Measurements from ENCODE around the gene CYFIP2. TPM values are rescaled to one million over a fixed set of nuclear protein-coding genes. Genes with fewer than 3 reads are reported as not detected.
A peak's percentile ranks its signal among the peaks of the same experiment; 100 is the strongest.

Gene CYFIP2
- total RNA-seq, 2 experiments from 2014 or later = 382 to 438 TPM

DNA sequence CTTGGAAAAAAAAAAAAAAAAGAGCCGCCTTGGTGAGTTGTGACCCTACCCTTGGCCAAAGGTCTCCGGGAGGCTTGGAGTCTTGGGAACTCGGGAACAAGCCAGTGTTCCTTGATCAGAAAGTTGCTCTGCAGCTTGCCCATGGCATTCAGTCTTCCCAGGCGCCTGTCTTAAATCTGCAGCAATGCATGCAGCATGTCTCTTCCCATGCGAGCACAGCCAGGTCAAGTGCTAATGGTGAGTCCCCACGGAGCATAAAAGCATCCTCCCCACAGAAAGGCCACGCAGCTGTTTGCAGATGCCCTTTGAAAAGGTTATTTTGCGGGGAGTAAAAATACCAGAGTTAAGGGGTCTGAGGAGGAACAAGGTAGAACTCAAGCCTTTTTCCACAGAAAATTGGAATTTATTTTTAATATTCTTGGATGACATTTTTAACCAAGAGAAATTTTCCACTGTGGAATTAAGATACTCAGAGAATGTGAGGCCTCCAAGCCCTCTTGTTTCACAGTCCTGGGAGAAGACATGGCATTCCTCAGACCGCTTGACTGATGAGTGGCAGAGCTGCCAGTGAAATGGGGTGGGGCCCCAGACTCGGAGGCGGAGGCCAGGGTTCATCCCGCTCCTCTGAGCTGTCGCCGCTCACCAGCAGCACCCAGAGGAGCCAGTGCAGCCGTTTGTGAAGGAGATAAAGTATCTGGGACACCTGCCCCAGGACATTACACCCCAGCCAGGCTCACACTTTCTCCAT, 81.6 kb downstream of the CYFIP2 start:
- peak overlapping the region; percentile 20 for H3K27ac Mint-ChIP-seq
- H3K4me3 Mint-ChIP-seq = no peak overlapping the region
- no peaks in the 10 kb centered on the region for H3K27me3 Mint-ChIP-seq
- no peak for DNase-seq
- H3K36me3 Mint-ChIP-seq = peaks cover 91% of the 10 kb centered on the region
- CTCF ChIA-PET = interaction anchor here (1.0 to 2.1 kb wide), 3 partner anchors 11 to 23 kb away, joined by 3 to 9 read pairs (median 3); no protein-coding TSS in a partner anchor
- no peak for ATAC-seq
- H3K4me1 Mint-ChIP-seq = peaks cover 74% of the 10 kb centered on the region
- no peaks in the 10 kb centered on the region for H3K9me3 Mint-ChIP-seq (ENCODE audit: low read depth)

GRCh38 chr5:157348049-157348400, 82.1 kb downstream of the CYFIP2 start:
- no peak overlapping the region for H3K27ac Mint-ChIP-seq
- H3K9me3 Mint-ChIP-seq (ENCODE audit: low read depth) = no peaks in the 10 kb centered on the region
- H3K4me1 Mint-ChIP-seq = peaks cover 73% of the 10 kb centered on the region
- no peaks in the 10 kb centered on the region for H3K27me3 Mint-ChIP-seq
- DNase-seq (no peak), ATAC-seq (no peak)
- H3K36me3 Mint-ChIP-seq = peaks cover 91% of the 10 kb centered on the region
- no peak overlapping the region for H3K4me3 Mint-ChIP-seq
- CTCF ChIA-PET = interaction anchor here (1.4 to 2.1 kb wide), 3 partner anchors 20 to 396 kb away, joined by 3 to 9 read pairs (median 5); partner anchors contain the start of gene LSM11

- Mint-ChIP-seq H3K4me1 (peaks cover 49% of the 10 kb centered on the region), H3K27me3 (no peaks in the 10 kb centered on the region), H3K9me3 (ENCODE audit: low read depth) (no peaks in the 10 kb centered on the region), H3K27ac (peak overlapping the region; percentile 85), H3K4me3 (no peak overlapping the region), H3K36me3 (peaks cover 74% of the 10 kb centered on the region)
- DNase-seq (no peak), ATAC-seq (peak; percentile 70)
- CTCF ChIA-PET = interaction anchor here (0.6 to 2.8 kb wide), 8 partner anchors 9 to 392 kb away, joined by 3 to 10 read pairs (median 4); partner anchors contain the start of gene LSM11
These were observed 85.2 kb downstream of the CYFIP2 start for GRCh38 chr5:157350939-157351801.

DNA sequence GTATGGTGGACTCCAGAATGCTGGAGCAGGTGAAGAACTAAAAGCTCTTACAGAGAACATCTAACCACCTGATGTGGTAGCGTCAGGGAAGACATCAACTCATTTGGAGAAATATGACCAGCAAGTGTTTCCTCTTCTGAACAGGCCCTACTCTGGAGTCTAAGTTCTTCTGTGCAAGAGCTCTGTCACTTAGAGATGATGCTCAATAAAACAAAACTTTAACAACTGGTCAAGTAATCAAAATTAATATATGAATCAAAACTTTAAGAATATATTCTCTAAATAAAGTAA, 85.8 kb downstream of the CYFIP2 start:
- ATAC-seq (peak; percentile 63), DNase-seq (no peak)
- peaks cover 47% of the 10 kb centered on the region for H3K4me1 Mint-ChIP-seq
- no peak overlapping the region for H3K4me3 Mint-ChIP-seq
- H3K27me3 Mint-ChIP-seq = no peaks in the 10 kb centered on the region
- H3K36me3 Mint-ChIP-seq = peaks cover 74% of the 10 kb centered on the region
- peak overlapping the region; percentile 85 for H3K27ac Mint-ChIP-seq
- no peaks in the 10 kb centered on the region for H3K9me3 Mint-ChIP-seq (ENCODE audit: low read depth)
- CTCF ChIA-PET = interaction anchor here (0.7 to 2.8 kb wide), 7 partner anchors 9 to 392 kb away, joined by 3 to 10 read pairs (median 4); partner anchors contain the start of gene LSM11

DNA sequence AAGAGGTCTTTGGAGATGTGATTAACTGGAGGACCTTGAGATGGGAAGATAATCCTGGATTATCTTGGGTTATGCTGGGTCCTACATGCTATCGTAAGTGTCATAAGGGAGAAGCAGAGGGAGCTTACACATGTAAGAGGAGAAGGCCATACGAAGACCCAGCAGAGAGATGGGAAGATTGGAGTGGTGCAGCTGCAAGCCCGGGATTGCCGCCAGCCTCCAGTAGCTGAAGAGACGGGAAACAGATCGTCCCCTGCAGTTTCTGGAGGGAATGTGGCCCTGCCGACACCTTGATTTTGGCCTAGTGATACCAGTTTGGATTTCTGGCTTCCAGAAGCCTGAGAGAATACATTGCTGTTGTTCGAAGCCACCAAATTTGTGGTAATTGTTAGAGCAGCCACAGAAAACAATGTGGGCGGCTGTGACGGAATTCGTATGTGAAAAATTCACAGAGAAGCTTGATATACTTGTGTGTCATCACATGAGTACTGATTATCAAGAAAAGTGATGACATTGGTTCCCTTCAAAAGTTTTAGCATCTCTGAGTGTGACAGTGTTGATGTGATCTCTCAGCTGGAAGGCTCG, 86.9 kb downstream of the CYFIP2 start:
- H3K36me3 Mint-ChIP-seq = peaks cover 72% of the 10 kb centered on the region
- no peak overlapping the region for H3K27ac Mint-ChIP-seq
- CTCF ChIA-PET = interaction anchor here (2.8 kb wide), 1 partner anchor 10 kb away, joined by 10 read pairs; no protein-coding TSS in a partner anchor
- DNase-seq (no peak), ATAC-seq (no peak)
- no peak overlapping the region for H3K4me3 Mint-ChIP-seq
- no peaks in the 10 kb centered on the region for H3K9me3 Mint-ChIP-seq (ENCODE audit: low read depth)
- H3K4me1 Mint-ChIP-seq = peaks cover 45% of the 10 kb centered on the region
- no peaks in the 10 kb centered on the region for H3K27me3 Mint-ChIP-seq

DNA sequence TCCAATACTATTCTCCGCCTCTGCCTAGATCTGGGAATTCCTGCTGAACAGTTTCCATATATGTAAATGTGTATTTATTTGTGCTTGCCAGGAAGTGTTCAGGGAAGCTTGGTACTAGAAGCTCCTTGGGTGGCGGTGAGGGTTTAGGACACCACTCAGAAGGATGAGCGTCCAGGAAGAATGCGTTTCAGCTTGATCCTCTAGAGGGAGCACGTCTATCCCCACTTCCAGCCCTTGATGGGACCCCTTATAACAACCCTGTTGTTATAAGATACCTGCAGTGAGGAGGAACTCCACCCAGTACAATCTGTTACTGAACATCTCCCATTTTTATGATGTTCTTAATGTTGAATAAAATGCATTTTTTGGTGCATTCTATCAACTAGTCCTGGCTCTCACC, 88.9 kb downstream of the CYFIP2 start:
- CTCF ChIA-PET = interaction anchor here (0.9 to 3.9 kb wide), 6 partner anchors 19 to 594 kb away, joined by 3 to 17 read pairs (median 3); no protein-coding TSS in a partner anchor
- peaks cover 34% of the 10 kb centered on the region for H3K4me1 Mint-ChIP-seq
- H3K4me3 Mint-ChIP-seq = no peak overlapping the region
- DNase-seq (no peak), ATAC-seq (no peak)
- H3K27ac Mint-ChIP-seq = no peak overlapping the region
- no peaks in the 10 kb centered on the region for H3K9me3 Mint-ChIP-seq (ENCODE audit: low read depth)
- peaks cover 73% of the 10 kb centered on the region for H3K36me3 Mint-ChIP-seq
- no peaks in the 10 kb centered on the region for H3K27me3 Mint-ChIP-seq

DNA sequence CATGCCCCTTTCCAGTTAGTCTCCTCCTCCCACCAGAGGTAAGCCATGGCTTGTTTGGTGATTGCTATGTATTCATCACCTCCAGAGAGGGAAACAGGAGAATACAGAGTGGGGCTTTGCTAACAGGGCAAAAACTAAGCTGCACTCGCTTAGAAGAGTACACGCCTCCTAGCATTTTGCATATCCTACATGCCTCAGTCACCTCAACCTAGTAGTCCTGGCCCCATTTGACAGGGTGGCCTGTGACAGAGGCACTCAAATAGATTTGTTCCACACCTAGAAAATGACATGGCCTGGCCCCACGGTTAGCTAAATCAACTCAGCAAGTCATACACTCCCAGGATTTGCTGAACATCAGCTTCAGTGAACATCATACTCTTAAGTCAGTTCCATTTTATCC, 90.7 kb downstream of the CYFIP2 start:
- H3K4me3 Mint-ChIP-seq = no peak overlapping the region
- H3K27me3 Mint-ChIP-seq = no peaks in the 10 kb centered on the region
- no peak for ATAC-seq
- DNase-seq = no peak
- peaks cover 74% of the 10 kb centered on the region for H3K36me3 Mint-ChIP-seq
- CTCF ChIA-PET = interaction anchor here (0.9 to 3.9 kb wide), 5 partner anchors 13 to 592 kb away, joined by 3 to 17 read pairs (median 5); no protein-coding TSS in a partner anchor
- H3K9me3 Mint-ChIP-seq (ENCODE audit: low read depth) = no peaks in the 10 kb centered on the region
- H3K4me1 Mint-ChIP-seq = peaks cover 17% of the 10 kb centered on the region
- H3K27ac Mint-ChIP-seq = no peak overlapping the region

DNA sequence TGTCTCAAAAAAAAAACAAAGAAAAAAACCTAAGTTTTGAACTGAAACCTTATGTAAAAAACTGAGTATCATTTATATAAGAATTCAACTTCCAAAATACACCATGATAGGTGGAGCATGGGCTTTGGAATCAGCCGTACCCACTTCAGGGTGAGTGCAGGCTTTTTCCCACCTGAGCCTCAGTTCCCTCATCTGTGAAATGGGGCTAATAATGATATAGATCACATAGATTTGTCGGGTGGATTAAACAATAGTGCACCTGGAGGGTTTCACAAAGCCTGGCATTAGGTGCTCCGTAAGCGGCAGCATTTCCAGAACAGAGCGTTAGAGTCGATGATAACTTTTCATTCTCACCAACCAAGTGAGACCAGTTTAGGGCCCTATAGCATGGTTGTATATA, 91.9 kb downstream of the CYFIP2 start:
- Mint-ChIP-seq H3K27me3 (no peaks in the 10 kb centered on the region), H3K27ac (no peak overlapping the region), H3K9me3 (ENCODE audit: low read depth) (no peaks in the 10 kb centered on the region), H3K4me3 (no peak overlapping the region), H3K4me1 (peaks cover 6% of the 10 kb centered on the region), H3K36me3 (peaks cover 73% of the 10 kb centered on the region)
- CTCF ChIA-PET = no interaction called here
- DNase-seq (no peak), ATAC-seq (no peak)

DNA sequence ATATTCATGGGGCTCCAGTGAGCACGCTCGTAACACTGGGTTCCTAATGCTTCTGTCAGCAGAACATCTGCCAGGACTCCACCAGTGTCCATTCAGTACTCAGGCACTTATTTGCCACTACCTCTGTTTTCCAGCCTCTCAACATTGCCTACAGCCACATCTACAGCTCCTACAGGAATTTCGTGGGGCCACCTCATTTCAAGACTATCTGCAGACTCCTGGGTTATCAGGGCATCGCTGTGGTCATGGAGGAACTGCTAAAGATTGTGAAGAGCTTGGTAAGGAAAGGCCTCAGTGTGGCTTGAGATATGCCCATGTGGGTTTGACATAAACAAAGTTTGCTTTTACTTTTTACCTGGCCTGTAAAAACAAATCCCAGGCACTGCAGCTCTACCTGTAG, 92.9 kb downstream of the CYFIP2 start:
- Mint-ChIP-seq H3K9me3 (ENCODE audit: low read depth) (no peaks in the 10 kb centered on the region), H3K27me3 (no peaks in the 10 kb centered on the region), H3K36me3 (peaks cover 73% of the 10 kb centered on the region), H3K4me1 (peaks cover 1% of the 10 kb centered on the region), H3K4me3 (no peak overlapping the region), H3K27ac (no peak overlapping the region)
- peak; percentile 22 for DNase-seq
- ATAC-seq = no peak
- CTCF ChIA-PET = interaction anchor here (1.1 to 1.5 kb wide), 2 partner anchors 16 to 17 kb away, joined by 3 to 6 read pairs; no protein-coding TSS in a partner anchor

GRCh38 chr5:157359356-157360055, 93.6 kb downstream of the CYFIP2 start:
- H3K4me1 Mint-ChIP-seq = peaks cover 1% of the 10 kb centered on the region
- H3K36me3 Mint-ChIP-seq = peaks cover 77% of the 10 kb centered on the region
- no peaks in the 10 kb centered on the region for H3K27me3 Mint-ChIP-seq
- ATAC-seq (no peak), DNase-seq (no peak)
- CTCF ChIA-PET = interaction anchor here (1.1 to 1.5 kb wide), 3 partner anchors 11 to 18 kb away, joined by 3 to 6 read pairs (median 3); no protein-coding TSS in a partner anchor
- H3K4me3 Mint-ChIP-seq = no peak overlapping the region
- H3K27ac Mint-ChIP-seq = no peak overlapping the region
- H3K9me3 Mint-ChIP-seq (ENCODE audit: low read depth) = no peaks in the 10 kb centered on the region

GRCh38 chr5:157362012-157362411, 96.1 kb downstream of the CYFIP2 start:
- Mint-ChIP-seq H3K9me3 (ENCODE audit: low read depth) (no peaks in the 10 kb centered on the region), H3K4me1 (no peaks in the 10 kb centered on the region), H3K27me3 (no peaks in the 10 kb centered on the region), H3K36me3 (peaks cover 77% of the 10 kb centered on the region), H3K4me3 (no peak overlapping the region), H3K27ac (no peak overlapping the region)
- no peak for DNase-seq
- no peak for ATAC-seq
- CTCF ChIA-PET = no interaction called here

DNA sequence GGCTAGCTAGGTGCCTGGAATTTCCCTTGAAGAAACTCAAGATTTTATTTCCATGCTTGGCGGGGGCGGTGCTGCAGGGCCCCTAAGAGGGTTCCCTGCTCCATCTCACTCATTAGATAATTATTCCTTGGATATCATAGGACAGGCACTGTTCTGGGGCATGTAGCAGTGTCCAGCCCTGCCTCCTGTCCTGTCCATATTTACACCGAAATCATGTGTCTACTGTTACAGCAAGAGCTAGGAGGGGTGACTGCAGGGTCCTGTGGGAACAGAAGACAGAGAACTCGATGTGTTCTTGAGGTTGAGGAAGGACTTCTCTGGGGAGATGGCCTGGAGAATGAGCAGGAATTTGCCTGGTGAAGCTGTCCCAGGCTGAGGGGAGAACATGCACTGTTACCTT, 96.6 kb downstream of the CYFIP2 start:
- DNase-seq (no peak), ATAC-seq (no peak)
- H3K4me3 Mint-ChIP-seq = no peak overlapping the region
- no peaks in the 10 kb centered on the region for H3K9me3 Mint-ChIP-seq (ENCODE audit: low read depth)
- no peak overlapping the region for H3K27ac Mint-ChIP-seq
- CTCF ChIA-PET = interaction anchor here (1.7 kb wide), 1 partner anchor 19 kb away, joined by 4 read pairs; no protein-coding TSS in a partner anchor
- H3K27me3 Mint-ChIP-seq = no peaks in the 10 kb centered on the region
- H3K36me3 Mint-ChIP-seq = peaks cover 78% of the 10 kb centered on the region
- H3K4me1 Mint-ChIP-seq = no peaks in the 10 kb centered on the region
